GM19452 (cell line): Measurements from ENCODE around the gene SPEN.
"Not testable (repeated sequence)": the region's sequence is repeated elsewhere in the genome, so short reads cannot be mapped to it uniquely, and the experiment has no call there.

Source experiments
- ATAC-seq: cut with Tn5 transposase; IDR thresholded peaks from one replicate; pipeline ENCODE4 v1.9.1; 2021; ENCODE audit not compliant: unreplicated experiment

SPEN gene, protein sequence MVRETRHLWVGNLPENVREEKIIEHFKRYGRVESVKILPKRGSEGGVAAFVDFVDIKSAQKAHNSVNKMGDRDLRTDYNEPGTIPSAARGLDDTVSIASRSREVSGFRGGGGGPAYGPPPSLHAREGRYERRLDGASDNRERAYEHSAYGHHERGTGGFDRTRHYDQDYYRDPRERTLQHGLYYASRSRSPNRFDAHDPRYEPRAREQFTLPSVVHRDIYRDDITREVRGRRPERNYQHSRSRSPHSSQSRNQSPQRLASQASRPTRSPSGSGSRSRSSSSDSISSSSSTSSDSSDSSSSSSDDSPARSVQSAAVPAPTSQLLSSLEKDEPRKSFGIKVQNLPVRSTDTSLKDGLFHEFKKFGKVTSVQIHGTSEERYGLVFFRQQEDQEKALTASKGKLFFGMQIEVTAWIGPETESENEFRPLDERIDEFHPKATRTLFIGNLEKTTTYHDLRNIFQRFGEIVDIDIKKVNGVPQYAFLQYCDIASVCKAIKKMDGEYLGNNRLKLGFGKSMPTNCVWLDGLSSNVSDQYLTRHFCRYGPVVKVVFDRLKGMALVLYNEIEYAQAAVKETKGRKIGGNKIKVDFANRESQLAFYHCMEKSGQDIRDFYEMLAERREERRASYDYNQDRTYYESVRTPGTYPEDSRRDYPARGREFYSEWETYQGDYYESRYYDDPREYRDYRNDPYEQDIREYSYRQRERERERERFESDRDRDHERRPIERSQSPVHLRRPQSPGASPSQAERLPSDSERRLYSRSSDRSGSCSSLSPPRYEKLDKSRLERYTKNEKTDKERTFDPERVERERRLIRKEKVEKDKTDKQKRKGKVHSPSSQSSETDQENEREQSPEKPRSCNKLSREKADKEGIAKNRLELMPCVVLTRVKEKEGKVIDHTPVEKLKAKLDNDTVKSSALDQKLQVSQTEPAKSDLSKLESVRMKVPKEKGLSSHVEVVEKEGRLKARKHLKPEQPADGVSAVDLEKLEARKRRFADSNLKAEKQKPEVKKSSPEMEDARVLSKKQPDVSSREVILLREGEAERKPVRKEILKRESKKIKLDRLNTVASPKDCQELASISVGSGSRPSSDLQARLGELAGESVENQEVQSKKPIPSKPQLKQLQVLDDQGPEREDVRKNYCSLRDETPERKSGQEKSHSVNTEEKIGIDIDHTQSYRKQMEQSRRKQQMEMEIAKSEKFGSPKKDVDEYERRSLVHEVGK (N-terminal part only)

DNA sequence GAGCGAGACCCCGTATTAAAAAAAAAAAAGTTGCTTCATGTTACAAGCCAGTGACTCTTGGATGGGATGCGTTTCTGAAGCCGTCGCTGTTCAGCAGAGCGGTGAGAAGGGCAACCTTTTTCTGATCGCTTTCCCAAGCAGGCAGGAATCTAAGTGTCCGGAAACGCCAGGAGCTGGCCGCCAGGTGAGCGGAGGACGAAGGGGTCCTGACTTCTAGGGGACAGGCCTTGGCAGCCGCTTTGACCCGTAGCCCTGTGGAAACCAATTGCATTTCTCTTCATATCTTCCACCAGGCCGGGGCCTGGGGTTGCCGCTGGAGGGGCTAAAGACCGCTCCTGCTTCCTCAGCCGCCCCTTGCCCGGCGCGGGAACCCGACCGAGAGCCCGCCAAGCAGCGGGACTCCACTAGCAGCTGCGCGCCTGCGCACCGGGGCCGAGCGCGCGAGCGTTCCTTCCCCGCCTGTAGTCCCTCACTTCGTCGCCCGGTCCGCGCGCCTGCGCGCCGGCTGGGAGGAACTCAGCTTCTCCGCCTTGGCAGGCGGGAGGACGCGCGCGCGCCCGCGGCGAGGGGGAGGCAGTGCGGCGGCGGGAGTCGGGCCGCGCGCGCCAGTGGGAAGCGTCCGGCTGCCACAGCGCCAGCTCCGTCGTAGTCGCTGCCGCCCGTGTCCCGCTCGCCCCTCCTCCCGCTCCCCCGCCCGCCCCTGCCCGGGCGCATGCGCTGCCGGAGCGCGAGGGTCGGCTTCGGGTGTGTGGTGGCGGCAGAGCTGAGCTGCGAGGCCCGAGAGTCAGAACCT lies at the start of gene SPEN:
Gene SPEN, plus strand, starts transcription at position 608 of the 793 bp plus-strand sequence. CDS start 361 bp downstream, outside the sequence.
- peak; percentile 55 for ATAC-seq

DNA sequence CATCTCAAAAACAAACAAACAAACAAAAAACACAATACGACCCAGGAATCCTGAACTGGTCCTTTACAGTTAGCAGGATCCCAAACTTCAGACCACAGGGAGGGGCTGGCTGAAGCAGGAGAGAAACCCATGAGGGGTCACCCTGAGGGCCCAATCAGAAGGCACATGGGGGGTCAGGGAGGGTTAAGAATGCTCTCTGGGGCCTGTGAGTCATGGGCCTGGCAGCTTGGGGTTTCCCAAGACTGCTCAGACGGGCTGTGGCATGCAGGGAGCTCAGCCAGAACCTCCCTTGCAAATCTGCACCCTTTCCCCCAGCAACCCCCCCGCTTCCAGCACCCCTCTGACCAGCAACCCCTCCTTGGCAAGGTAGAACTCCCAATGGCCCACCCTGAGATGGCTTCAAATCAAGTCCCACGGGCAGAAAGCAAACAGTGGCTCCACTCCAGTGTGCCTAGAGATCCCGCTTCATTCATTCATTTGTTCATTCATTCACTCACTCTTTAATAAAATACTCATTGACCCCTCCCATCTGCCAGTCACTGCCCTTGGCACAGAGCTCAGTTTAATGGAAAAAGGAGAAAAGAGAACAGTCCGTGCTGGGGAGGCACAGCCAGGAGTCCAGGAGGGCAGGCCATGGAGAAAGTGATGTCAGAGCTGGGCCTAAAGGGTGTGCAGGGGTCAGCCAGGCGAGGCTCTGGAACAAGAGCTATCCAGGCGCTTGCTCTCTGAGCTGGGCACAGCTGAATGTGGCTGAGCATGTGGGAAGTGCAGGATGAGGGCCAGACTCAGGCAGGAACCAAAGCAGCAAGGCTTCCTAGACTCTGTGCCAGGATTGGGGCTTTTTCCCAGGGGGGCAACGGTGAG lies 48.3 kb upstream of the SPEN start:
- no peak for ATAC-seq

DNA sequence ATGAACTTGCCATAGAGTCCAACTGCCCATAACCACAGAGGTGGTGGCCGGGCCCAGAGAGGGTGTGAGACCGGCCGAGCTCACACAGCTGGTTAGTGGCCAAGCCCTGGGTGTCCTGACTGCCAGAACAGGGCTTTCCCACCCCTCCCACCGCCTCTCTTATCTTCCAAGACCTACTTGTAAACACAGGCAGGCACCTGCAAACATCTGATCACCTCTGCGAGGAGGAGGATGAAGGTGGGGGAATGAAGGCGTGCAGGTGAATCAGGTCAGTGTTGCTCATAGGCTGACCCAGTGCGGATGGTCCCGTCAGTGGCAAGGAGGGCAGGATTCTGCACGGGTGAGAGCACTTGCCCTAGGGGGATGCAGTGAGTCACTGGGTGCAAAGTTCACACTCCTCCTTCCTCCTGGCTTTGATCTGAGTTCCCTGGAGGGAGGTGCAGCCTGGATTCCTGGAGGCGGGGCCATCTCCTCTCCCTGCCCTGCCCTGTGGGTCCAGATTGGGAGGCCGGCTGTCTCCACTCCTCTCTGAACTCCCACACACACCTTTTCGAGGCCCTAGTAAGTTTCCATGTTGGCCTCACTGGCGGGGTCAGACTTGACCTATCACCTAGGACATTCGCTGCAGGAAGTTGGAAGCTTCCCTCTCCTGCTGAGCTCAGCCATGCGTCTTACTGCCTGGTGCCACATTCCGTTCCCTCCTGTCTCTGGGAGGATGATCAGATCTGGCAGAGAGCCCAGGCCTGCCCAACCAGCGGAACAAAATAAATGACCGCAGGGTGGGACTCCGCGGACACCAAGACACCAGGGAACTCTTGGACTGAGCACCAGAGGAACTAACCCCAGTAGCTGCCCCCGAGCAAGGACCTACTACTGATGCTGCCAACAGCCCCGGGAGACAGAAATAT lies 47.3 kb upstream of the SPEN start:
- no peak for ATAC-seq

DNA sequence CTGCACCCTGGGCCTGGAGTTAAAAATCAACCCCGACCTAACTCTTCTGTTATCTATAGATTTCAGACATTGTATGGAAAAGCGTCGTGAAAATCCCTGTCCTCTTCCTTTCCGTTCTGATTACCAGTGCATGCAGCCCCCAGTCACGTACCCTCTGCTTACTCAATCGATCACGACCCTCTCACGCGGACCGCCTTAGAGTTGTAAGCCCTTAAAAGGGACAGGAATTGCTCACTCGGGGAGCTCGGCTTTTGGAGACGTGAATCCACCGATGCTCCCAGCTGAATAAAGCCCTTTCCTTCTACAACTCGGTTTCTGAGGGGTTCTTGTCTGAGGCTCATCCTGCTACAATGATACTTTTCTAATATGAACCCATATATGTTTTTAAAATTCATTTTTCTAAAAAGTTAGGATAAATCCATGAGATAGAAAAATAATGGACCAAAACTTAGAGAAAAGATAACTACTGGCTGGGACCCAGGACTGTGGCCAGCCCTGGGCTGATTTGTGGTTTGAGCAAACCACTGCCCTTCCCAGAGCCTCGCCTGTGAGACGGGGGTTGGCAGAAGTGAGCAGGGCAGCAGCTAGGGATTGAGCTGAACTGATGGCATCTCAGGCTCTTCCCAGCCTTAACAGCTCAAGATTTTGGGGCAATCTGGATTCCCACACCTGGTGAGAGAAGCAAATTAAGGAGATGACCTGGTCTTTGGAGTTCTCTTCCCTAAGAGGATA lies 45.1 kb upstream of the SPEN start:
- ATAC-seq = no peak

DNA sequence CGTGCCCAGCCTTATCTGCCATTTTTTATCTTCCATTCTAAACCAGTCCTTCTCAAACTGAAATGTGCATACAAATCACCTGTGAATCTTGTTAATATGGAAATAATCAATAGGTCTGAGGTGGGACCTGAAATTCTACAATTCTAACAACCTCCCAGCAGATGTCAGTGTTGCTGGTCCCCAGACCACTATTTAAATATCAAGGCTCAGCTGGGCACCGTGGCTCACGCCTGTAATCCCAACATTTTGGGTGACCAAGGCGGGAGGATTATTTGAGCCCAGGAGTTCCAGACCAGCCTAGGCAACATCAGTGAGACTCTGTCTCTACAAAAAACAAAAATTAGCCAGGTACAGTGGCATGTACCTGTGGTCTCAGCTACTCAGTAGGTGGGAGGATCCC lies 44.1 kb upstream of the SPEN start:
- ATAC-seq = no peak

DNA sequence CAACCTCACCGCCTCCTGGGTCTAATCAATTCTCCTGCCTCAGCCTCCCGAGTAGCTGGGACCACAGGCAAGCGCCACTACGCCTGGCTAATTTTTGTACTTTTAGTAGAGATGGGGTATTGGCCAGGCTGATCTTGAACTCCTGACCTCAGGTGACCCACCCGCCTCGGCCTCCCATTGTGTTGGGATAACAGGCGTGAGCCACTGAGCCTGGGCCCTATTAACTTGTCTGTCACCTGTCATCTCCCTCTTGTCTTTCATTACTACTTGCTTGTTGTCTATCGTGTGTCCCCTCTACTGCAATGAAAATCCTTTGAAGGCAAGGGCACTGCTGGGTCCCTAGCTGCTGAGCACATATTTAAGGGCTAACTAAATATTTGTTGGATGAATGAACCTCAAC lies 43.4 kb upstream of the SPEN start:
- ATAC-seq = no peak

DNA sequence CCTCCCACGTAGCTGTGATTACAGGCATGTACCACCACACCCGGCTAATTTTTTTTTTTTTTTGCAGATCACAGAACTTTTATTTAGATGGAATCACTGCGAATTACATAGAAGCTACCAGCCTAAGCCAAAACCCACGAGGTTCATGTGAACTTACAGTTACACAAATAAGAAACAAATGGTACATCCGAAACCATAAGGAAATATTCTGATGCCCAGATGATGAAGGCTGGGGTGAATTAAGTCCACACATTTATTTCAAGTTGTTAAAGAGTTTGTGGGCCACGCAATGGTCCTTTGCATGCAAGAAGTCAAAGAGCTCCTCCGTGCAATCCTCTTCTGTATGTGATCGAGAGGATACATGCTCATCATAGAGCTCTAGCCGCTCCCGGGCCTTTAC lies 40.4 kb upstream of the SPEN start:
- ATAC-seq = no peak

DNA sequence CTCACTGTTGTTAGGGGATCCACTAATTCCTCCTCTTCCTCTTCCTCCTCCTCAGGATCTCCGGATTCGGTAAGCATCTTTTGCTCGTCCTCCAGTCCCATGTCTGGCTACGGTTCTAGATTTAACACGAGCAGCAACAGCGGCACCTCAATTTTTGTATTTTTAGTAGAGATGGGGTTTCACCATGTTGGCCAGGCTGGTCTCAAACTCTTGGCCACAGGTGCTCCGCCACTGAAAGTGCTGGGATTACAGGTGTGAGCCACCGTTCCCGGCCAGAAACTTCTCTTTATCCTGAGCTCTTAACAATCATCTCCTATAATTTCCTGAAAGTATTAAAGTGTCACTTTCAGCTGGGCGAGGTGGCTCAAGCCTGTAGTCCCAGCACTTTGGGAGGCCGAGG lies 40.0 kb upstream of the SPEN start, which contains the start of gene UQCRHL:
Gene UQCRHL, minus strand, starts transcription at position 101 of the 400 bp plus-strand sequence. Its CDS starts 0 bp downstream, at position 101.
- not testable (repeated sequence) for ATAC-seq

DNA sequence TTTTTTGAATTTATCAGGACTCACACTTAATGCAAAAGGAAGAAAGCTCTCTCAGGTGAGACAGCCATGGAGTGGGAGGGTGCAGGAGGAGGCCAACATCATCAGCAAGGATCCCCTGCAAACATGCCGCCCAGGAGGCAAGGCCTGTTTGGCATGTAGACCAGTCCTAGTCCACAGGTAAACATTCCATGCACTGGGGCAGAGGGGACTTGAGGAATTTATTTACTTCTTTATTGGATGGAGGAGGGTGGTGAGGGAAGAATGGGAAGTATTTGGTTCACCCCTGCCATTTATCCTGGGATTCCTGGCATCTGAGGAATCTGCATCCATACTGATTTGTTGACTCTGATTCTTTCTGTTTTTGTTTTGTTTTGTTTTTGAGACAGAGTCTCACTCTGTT lies 38.6 kb upstream of the SPEN start:
- ATAC-seq = no peak

DNA sequence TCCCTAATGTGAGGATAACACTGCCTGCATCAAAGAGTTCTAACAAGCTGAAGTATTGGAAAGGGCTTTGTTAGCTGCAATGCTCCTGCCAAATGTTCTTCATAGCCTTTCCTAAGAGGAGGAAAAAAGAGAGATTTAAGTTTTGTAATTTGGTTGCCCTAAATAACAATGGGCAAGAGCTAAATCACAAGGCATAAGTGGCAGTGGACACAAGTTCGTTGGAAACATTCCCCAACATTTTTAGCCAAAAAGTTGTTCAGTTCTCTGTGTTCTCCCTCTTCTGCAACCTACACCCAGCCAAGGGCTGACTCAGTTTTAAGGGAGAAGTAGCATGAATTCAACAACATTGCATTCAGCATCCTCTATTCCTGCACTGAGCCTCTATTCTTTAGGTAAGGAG lies 37.4 kb upstream of the SPEN start:
- ATAC-seq = no peak

DNA sequence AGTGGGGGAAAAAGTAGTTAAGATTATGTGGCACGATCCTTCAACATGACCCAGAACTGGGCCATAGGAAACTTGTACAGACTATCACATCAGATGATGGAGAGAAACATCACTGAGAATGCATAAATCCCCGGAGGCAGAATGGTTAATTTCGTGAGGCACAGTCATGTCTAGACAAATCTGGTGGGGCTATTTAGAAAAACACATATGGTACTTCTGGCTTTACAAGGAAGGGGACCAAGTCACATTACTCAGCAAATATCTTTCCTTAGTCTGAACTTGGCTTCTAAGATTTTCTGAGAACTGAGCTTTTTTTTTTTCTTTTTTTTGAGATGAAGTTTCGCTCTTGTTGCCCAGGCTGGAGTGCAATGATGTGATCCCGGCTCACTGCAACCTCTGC lies 30.8 kb upstream of the SPEN start:
- no peak for ATAC-seq

DNA sequence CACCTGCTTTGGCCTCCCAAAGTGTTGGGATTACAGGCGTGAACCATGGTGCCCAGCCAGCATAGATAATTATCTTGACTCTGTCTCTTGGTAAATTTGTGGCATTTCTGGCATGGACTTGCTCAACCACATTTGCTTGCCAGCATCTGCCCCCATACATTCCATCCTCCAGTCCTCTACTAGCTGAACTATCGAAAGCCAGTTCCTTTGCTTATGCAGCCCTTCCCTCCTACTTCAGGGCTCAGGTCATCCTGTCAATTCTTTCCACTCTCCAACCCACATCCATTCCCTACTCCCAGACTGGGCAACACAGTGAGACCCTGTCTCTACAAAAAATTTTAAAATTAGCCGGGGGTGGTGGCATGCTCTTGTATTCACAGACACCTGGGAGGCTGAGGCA lies 27.0 kb upstream of the SPEN start:
- ATAC-seq = no peak

DNA sequence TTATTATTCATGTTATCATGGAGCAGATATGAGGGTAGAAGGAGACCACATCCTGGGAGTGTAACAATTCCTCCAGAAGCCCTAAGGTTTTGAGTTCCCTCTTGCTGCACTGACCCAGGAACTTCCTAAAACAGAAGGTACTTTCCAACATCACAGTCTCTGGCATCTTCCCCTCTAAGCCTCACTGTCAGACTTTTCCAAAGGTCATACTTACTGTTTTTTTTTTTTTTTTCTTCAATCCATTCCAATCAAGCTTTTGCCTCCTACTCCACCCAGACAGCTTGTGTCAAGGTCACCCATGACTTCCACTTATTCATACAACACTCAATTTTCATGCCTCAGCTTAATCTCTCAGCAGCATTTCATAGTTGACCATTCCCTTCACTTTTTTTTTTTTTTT lies 21.7 kb upstream of the SPEN start:
- no peak for ATAC-seq

DNA sequence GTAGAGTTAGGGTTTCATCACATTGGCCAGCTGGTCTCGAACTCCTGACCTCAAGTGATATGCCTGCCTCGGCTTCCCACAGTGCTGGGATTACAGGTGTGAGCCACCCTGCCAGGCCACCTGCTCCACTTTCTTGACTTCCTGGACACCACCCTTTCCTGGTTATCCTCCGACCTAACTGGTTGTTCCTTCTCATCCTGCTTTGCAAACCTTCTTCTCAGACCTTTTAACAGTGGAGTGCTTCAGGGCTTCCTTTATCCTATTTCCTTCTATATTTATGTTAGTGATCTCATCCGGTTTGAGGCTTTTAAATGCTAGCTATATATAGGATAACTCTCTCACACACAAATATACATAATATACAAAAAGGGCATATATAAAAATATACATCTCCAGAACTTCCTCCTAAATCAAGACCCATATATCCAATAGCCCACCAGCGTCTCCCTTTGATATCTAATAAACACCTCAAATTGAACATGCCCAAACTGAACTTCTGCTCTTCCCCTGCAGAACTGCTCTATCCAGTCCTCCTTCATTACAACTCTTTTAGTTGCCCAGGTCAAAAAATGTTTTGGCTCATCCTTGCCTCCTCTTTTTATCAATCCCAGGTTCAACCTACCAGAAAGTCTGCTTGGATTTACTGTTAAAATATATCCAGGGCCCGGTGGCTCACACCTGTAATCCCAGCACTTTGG lies 20.5 kb upstream of the SPEN start:
- no peak for ATAC-seq

DNA sequence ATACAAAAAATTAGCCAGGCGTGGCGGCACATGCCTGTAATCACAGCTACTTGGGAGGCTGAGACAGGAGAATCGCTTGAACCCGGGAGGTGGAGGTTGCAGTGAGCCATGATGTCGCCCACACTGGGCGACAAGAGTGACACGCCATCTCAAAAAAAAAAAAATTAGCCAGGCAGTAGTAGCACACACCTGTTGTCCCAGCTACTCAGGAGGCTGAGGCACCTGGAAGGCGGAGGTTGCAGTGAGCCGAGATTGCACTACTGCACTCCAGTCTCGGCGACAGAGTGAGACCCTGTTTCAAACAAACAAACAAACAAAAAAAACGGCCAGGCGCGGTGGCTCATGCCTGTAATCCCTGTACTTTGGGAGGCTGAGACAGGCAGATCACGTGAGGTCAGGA lies 19.9 kb upstream of the SPEN start:
- ATAC-seq = not testable (repeated sequence)

DNA sequence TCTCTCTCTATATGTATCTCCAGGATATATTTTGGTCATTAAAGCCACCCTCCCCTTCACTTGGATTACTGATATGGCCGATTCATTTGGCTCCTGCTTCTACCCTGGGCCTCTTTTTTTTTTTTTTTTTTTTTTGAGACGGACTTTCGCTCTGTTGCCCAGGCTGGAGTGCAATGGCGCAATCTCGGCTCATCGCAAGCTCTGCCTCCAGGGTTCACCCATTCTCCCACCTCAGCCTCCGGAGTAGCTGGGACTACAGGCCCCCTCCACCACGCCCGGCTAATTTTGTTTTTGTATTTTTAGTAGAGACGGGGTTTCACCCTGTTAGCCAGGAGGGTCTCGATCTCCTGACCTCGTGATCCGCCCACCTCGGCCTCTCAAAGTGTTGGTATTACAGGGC lies 18.6 kb upstream of the SPEN start:
- not testable (repeated sequence) for ATAC-seq

DNA sequence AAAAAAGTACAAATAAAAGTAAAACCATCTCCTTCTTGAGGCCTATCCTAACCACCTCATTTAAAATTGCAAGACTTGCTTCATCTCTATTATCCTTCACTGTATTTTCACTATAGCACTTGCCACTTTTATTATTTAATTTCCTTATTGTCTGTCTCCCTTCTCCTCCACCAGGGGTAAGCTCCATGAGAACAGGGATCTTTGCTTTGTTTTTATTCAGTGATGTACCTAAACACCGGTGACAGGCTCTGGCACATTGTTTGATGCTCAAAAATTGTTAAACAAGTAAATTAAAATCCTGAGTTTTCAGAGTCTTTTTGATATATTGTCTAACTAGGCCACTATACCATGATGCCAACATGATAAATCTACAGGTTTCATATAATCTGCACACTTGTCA lies 17.2 kb upstream of the SPEN start:
- no peak for ATAC-seq
